GM19328 (cell line): ENCODE measurements around the gene ITPR3.

Experiments
- ATAC-seq: cut with Tn5 transposase; IDR thresholded peaks from one replicate; pipeline ENCODE4 v1.9.1; 2021; ENCODE audit warnings: mild to moderate bottlenecking, moderate library complexity; ENCODE audit not compliant: unreplicated experiment

The ITPR3 gene

DNA sequence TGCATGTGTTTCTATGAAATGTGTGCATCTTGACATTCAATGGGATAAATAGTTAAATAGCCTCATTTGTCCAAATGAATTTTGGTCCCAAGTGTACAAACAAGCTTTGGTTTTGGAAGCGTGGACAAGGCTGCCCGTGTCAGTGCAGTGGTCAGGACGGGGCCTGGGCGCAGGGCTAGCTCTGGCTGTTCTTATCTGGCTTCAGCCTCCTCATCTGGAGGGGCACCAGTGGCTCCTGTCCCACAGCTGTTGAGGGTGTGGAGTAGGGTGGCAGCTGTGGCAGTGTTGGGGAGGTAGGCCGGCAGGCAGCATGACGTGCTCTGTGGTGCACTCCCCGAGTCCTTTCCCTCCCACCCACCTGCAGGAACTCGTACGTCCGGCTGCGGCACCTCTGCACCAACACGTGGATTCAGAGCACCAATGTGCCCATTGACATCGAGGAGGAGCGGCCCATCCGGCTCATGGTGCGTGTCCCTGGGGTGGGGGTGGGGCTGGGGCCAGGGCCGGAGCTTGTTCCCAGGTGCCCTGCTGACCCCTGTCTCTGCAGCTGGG is 43.5 kb downstream of the ITPR3 start:
- ATAC-seq = no peak

DNA sequence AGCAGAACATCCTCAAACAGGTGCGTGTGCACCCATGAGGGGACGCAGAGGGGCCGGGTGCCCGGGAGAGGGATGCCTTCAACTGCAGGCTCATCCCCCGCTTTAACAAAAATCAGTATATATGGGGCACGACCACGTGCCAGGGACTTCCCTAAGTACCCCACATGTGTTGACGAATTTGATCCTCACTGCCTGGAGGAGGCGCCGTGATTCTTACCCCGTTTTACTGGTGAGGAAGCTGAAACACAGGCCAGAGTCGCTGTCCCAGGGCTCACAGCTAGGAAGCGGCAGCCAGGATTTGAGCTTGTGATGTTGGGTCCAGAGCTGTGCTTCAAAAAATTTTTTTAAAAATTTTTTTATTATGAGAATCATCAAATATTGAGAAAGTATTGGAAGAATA is 44.8 kb downstream of the ITPR3 start:
- no peak for ATAC-seq

DNA sequence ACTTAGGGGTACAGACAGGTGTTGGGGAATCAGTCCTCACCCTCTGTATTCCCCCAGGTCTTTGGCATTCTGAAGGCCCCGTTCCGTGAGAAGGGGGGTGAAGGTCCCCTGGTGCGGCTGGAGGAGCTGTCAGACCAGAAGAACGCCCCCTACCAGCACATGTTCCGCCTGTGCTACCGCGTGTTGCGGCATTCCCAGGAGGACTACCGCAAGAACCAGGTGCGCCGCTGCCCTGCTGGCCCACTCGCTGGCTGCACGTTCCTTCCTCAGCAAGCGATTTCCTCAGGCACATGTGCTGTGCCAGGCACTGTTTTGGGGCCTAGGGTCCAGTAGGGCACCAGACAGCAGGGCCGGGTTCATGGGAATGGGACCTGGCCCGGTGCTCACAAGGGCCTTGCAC is 46.0 kb downstream of the ITPR3 start:
- ATAC-seq = no peak

DNA sequence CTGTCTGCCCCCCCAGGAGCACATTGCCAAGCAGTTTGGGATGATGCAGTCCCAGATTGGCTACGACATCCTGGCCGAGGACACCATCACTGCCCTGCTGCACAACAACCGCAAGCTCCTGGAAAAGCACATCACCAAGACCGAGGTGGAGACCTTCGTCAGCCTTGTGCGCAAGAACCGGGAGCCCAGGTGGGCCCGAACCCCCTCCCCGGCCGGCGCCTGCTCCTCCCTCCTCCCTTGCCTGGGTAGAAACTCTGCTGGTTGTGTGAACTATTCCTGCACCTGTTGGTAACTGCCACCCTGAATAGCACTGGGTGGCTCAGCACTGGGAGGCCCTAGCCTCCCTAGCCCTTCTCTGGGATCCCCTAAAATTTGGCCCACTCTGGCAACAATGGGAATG is 46.7 kb downstream of the ITPR3 start:
- ATAC-seq = no peak

DNA sequence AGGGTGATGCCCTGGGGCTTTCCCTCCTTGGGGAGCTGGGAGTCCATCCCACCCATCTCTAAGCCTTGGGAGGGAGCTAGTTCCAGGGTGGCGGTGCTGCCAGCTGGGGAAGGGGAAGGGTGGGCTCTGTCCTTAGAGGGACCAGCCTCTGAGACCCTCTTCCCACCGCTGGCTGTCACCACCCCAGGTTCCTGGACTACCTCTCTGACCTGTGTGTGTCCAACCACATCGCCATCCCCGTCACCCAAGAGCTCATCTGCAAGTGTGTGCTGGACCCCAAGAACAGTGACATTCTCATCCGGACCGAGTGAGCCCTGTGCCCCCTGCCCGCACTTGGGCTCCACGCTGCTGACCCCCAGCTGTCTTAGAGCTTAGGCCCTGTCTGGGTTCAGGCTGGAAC is 47.2 kb downstream of the ITPR3 start:
- ATAC-seq = no peak

DNA sequence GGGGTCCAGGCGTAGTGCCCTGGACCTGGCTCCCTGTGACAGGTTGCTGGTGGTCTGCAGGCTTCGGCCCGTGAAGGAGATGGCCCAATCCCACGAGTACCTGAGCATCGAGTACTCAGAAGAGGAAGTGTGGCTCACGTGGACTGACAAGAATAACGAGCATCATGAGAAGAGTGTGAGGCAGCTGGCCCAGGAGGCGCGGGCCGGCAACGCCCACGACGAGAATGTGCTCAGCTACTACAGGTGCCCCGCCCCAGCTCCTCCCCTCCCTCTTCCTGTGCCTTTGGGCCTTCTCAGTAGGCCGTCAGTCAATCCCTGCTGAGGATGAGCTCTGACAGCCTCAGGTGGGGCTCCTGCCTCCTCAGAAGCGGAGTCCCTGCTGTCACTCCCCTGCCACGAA is 47.8 kb downstream of the ITPR3 start:
- no peak for ATAC-seq

GRCh38 chr6:33670086-33670660 is 49.1 kb downstream of the ITPR3 start:
- no peak for ATAC-seq

DNA sequence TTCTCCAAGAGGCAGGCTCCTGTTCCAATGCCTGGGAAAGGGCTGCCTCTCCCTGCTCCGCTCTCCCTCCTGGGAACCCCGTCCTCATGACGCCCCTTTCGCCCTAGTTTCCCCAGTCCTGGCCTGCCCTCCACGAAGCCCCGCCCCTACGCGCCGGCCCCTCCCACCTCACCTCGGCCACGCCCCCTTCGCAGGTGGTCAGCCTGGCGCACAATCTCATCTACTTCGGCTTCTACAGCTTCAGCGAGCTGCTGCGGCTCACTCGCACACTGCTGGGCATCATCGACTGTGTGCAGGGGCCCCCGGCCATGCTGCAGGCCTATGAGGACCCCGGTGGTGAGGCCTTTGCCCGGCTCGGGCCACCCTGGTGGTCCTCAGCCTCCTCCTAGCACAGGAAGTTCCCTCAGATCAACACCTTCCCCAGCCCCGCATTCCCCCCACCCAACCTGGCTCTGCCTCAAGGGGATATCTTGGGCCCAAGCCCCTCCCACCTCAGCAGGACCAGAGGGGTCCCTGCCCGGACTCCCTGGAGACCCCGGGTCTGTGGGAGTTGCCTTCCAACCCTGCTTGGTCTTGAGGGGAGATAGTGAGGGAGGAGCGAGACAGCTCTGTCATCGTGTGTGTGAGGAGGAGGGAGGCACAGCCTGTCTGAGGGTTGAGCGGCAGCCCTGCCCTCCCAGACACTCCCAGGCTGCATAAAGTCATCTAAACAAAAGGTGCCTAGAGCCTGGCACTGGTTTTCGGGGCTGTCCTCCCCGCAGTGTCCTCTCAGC is 50.0 kb downstream of the ITPR3 start:
- no peak for ATAC-seq

DNA sequence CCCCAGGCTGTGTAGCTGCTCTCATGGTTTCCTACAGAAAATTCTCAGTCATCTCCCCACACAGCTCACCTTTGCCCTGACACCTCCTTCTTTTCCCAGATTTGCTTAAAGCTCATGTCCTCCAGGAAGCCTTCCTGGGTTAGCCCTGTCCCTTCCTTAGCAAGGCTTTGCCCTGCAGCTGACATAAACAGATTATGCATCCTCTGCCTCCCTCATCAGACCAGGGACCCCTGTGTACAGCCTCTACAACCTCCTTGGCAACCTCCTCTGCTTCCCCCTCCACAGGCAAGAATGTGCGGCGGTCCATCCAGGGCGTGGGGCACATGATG is 50.6 kb downstream of the ITPR3 start:
- ATAC-seq = no peak

DNA sequence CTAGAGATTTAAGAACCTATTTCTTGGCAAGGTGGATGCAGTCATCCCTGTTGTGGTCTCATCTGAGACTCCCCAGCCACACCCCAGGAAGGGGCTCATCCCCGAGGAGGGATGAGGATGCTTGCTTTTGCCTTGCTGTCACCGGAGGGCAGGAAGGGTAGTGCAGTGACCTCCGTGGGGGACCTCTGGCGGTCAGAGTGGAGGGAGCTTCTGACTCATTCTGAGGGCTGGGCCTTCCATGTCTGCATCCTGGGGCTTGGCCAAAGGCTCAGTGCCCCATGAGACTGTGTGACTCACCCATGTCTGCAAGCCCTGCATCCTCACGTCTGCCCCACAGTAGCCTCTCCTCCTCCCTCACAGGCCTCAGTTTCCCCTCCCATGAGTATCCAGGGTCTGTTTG is 51.7 kb downstream of the ITPR3 start:
- no peak for ATAC-seq

DNA sequence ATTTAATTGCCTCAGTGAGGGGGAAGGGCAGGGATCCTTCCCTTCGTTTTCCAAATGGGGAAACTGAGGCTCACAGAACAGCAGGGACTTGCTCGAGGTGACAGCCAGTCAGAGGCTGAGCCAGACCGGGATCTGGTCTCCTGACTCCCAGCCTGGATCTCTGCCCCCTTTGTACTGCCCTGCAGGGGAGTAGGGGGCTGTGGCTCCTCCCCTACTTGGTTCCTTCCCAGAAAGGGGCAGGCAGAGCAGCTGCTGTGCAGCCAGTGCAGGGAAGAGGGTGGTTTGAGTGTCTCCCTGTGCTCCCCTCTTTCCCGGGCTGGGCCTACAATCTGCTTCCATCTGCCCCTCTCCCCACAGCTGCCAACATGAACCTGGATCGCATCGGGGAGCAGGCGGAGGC is 52.7 kb downstream of the ITPR3 start:
- ATAC-seq = no peak

DNA sequence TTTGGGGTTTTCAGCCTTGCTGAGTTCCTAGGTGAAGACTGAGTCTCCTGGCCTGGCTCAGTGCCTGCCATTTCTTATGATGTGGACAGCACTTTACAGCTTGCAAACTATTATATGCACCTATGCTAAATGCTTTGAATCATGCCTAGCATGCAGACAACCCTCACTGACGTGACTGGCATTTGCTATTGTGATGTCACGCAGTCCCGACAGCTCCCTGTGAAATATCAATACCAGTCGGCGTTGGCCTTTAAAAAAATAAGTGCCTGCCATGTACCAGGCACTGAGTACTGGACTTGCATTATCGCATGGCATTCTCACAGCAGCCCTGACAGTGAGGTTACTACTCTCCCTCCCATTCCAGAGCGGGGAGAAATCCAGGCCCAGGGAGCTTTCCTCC is 54.8 kb downstream of the ITPR3 start:
- no peak for ATAC-seq

GRCh38 chr6:33676416-33677142 is 55.5 kb downstream of the ITPR3 start:
- ATAC-seq = no peak

DNA sequence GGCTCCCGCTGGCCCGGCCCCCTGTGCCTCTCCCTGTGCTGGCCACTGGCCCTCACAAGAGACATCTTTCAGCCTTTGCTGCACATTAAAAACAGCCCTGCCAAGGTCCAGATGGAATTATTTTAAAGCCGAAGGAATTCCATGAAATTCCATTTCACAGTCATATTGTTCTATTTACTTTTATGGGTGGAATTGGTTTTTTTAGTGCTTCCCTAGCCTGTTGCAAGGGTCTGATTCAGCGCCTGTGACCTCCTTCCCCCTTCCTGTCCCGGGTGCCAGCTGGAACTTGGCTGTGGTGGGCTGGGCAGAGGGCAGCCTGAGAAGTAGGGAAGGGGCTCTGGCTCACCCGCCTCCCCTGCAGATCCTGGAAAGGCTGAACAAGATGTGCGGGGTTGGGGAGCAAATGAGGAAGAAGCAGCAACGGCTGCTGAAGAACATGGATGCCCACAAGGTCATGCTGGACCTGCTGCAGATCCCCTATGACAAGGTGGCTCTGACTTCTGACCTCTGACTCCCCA is 56.1 kb downstream of the ITPR3 start:
- no peak for ATAC-seq

DNA sequence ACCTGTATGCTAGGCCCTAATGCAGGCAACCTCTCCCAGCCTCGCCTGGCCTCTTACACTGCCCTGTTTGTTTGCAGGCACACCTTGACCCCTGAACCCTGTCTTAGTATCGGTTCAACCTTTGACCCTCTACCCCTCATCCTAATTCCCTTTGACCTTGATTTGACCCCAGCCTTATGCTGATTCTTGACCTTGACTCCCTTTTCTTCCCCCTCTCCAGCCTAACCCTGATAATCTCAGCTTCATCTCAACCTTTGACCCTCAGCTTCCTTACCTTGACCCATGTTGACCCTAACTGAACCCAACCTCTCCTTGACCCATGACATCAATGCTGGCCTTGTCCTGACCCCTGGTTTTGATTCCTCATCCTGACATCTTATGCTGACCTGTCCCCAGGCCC is 56.6 kb downstream of the ITPR3 start:
- ATAC-seq = no peak

- no peak for ATAC-seq
These were observed 57.3 kb downstream of the ITPR3 start for GRCh38 chr6:33678233-33678931.

DNA sequence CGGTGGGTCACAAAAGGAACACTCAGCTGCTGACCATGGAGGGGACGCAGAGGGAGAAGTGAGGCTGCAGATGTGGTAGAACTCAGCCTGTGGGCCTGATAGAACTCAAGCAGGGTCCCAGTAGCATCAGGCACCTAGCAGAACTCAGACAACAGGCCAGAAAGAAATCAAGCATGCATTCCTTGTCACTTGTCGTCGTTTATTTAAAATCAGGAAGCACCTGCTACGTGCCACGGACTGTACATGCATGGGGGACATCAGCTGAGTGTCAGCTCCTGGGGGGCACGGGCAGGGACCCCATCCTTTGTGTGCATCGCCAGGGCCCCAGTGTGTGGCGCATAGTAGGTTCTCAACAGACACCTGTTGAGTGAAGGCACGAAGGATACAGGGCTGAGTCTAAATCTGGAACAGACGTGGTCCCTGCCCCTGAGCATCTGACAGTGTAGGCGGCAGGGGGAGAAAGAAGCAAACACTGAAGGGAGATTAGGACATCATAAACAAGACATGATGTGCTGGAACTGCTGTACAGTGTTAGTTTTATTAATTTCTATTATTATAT is 57.9 kb downstream of the ITPR3 start:
- no peak for ATAC-seq

GRCh38 chr6:33679761-33680160 is 58.6 kb downstream of the ITPR3 start:
- no peak for ATAC-seq

- no peak for ATAC-seq
These were observed 61.2 kb downstream of the ITPR3 start for GRCh38 chr6:33682341-33682740.

- ATAC-seq = no peak
These were observed 62.0 kb downstream of the ITPR3 start for GRCh38 chr6:33683051-33683571.
